Measurements from ENCODE around the gene LUZP1. TPM values are rescaled to one million over a fixed set of nuclear protein-coding genes. Genes with fewer than 3 reads are reported as not detected.
"Not testable (repeated sequence)": the region's sequence is repeated elsewhere in the genome, so short reads cannot be mapped to it uniquely, and the experiment has no call there.

The LUZP1 gene
- total RNA-seq, 1 donor from 2014 or later, result 29.9 TPM

- no peak for DNase-seq
- H3K4me3 ChIP-seq, result no peak overlapping the region
- H3K9me3 ChIP-seq (replicated peaks), result no peaks in the 10 kb centered on the region
- intact Hi-C loops (cut with micrococcal nuclease), result no loop called here
- no peaks in the 10 kb centered on the region for H3K27me3 ChIP-seq (ENCODE audit: low read depth)
- H3K36me3 ChIP-seq, result no peaks in the 10 kb centered on the region
- no peaks in the 10 kb centered on the region for H3K4me1 ChIP-seq
- TF ChIP-seq CTCF (IDR thresholded peaks at IDR 0.05; ENCODE audit: borderline replicate concordance), result no peak
- H3K27ac ChIP-seq (replicated peaks), result no peak overlapping the region
Measured at GRCh38 chr1:23193391-23194118, 24.9 kb upstream of the LUZP1 start.

GRCh38 chr1:23191199-23191598 lies 22.5 kb upstream of the LUZP1 start:
- Histone ChIP-seq H3K36me3 (no peaks in the 10 kb centered on the region), H3K27me3 (ENCODE audit: low read depth) (no peaks in the 10 kb centered on the region), H3K4me3 (no peak overlapping the region), H3K27ac (replicated peaks) (no peak overlapping the region), H3K4me1 (no peaks in the 10 kb centered on the region), H3K9me3 (replicated peaks) (no peaks in the 10 kb centered on the region)
- TF ChIP-seq CTCF (IDR thresholded peaks at IDR 0.05; ENCODE audit: borderline replicate concordance), result no peak
- no peak for DNase-seq
- intact Hi-C loops (cut with micrococcal nuclease), result no loop called here

DNA sequence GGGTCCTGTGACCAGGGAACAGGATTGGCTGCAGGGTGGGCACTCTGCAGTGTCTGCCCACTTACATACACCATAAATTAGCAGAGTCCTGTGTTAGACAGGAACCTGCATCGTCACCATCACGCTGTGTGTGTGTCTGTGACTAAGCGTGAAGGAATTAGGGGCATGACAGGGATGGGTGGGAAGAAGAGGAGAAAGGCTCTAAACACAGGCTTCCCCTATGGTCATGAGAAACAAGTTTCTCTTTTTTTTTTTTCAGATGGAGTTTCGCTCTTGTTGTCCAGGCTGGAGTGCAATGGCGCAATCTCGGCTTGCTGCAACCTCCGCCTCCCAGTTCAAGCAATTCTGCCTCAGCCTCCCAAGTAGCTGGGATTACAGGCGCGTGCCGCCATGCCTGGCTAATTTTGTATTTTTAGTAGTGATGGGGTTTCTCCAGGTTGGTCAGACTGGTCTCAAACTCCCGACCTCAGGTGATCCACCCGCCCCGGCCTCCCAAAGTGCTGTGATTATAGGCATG lies 20.3 kb upstream of the LUZP1 start:
- H3K4me1 ChIP-seq; H3K36me3 ChIP-seq; intact Hi-C loops (cut with micrococcal nuclease); H3K27ac ChIP-seq (replicated peaks); DNase-seq; H3K4me3 ChIP-seq; H3K9me3 ChIP-seq (replicated peaks); H3K27me3 ChIP-seq (ENCODE audit: low read depth): not testable (repeated sequence)

DNA sequence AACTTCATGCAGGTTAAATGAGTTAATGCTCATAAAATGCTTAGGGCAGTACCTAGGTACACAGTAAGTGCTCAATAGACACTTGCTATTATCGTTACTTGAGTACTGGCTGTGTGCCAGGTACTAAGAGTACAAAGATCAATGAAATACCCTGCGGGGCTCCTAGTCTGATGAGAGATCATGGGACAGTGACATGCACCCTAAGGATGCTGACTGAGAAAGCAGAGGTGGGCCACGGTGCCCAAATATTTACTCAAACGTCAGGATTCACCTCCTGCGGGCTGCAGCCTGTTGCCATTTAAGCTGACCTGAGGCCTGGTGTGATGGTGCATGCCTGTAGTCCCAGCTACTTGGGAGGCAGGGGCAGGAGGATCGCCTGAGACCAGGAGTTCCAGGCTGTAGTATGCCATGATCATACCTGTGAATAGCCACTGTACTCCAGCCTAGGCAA lies 19.8 kb upstream of the LUZP1 start:
- Histone ChIP-seq H3K4me1 (peaks cover 7% of the 10 kb centered on the region), H3K4me3 (no peak overlapping the region)
- TF ChIP-seq CTCF (IDR thresholded peaks at IDR 0.05; ENCODE audit: borderline replicate concordance), result no peak

DNA sequence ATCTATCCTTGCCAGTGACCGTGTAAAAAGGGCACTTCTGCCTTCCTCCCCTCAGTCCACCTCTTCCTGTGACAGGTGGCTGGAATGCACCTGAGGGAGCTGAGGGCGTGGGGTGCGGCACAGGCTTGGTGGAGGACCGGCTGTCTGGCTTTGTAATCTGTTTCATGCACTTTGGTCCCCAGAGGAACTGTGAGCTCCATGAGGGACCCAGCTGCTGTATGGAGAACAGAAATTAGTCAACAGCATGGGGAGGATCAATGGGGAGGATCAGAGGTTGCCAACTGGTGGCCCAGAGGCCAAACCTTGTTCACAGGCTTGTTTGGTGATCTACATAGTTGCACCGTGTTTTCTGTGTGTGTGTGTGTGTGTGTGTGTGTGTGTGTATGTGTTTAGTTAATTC lies 19.0 kb upstream of the LUZP1 start:
- no peak for DNase-seq
- Histone ChIP-seq H3K27ac (replicated peaks) (no peak overlapping the region), H3K36me3 (no peaks in the 10 kb centered on the region), H3K9me3 (replicated peaks) (no peaks in the 10 kb centered on the region), H3K27me3 (ENCODE audit: low read depth) (no peaks in the 10 kb centered on the region), H3K4me3 (no peak overlapping the region), H3K4me1 (peaks cover 7% of the 10 kb centered on the region)
- intact Hi-C loops (cut with micrococcal nuclease), result no loop called here
- TF ChIP-seq CTCF (IDR thresholded peaks at IDR 0.05; ENCODE audit: borderline replicate concordance), result no peak

More for the DNA sequence above, 19.8 kb upstream of the LUZP1 start:
- no peak for DNase-seq
- intact Hi-C loops (cut with micrococcal nuclease), result no loop called here
- Histone ChIP-seq H3K27me3 (ENCODE audit: low read depth) (no peaks in the 10 kb centered on the region), H3K27ac (replicated peaks) (no peak overlapping the region), H3K9me3 (replicated peaks) (no peaks in the 10 kb centered on the region), H3K36me3 (no peaks in the 10 kb centered on the region)

DNA sequence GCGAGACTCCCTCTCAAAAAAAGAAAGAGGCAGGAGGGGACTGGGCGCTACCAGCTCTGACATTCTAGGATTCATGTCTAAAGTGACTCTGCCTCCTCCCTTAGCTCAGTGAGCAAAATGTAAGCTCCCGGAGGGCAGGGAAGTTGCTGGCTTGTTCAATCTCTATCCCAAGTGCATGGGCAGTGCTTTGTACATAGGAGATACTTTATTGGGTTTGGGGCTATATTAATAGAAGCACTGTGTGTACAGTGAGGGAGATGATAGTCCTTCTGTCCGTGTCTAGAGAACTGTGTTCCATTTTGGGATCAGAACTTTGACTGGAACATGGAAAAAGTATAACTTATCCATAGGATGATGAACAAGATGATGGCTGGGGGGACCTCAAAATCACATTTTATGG lies 16.7 kb upstream of the LUZP1 start:
- Histone ChIP-seq H3K4me1 (peaks cover 7% of the 10 kb centered on the region), H3K4me3 (no peak overlapping the region), H3K36me3 (no peaks in the 10 kb centered on the region), H3K27ac (replicated peaks) (no peak overlapping the region), H3K9me3 (replicated peaks) (no peaks in the 10 kb centered on the region), H3K27me3 (ENCODE audit: low read depth) (no peaks in the 10 kb centered on the region)
- DNase-seq, result no peak
- TF ChIP-seq CTCF (IDR thresholded peaks at IDR 0.05; ENCODE audit: borderline replicate concordance), result no peak
- intact Hi-C loops (cut with micrococcal nuclease), result loop anchor here (2.0 kb wide), 1 partner anchor 87 kb away; no protein-coding TSS in a partner anchor

Data from left ventricle myocardium inferior (tissue), 1 donor.